ENCODE results near the gene SVBP.

Gene SVBP

GRCh38 chr1:42848823-42849537 is 31.8 kb upstream of the SVBP start:
- H3K27ac ChIP-seq (ENCODE audit: low read length) = no peak overlapping the region
- H3K27me3 ChIP-seq (ENCODE audit: insufficient read depth, low read length) = no peaks in the 10 kb centered on the region
- no peak overlapping the region for H3K4me3 ChIP-seq (ENCODE audit: low read length)
- H3K9me3 ChIP-seq (ENCODE audit: insufficient read depth, low read depth, low read length) = no peaks in the 10 kb centered on the region
- peaks cover 9% of the 10 kb centered on the region for H3K4me1 ChIP-seq (ENCODE audit: insufficient read depth, low read length)
- H3K36me3 ChIP-seq (ENCODE audit: insufficient read depth, low read depth, low read length) = peaks cover 42% of the 10 kb centered on the region
- H3K9ac ChIP-seq (ENCODE audit: low read depth, low read length) = no peak overlapping the region; the same call in 1 of the 2 replicates

- peaks cover 42% of the 10 kb centered on the region for H3K36me3 ChIP-seq (ENCODE audit: insufficient read depth, low read depth, low read length)
- H3K27me3 ChIP-seq (ENCODE audit: insufficient read depth, low read length) = no peaks in the 10 kb centered on the region
- peak overlapping the region; percentile 78 for H3K4me3 ChIP-seq (ENCODE audit: low read length)
- no peaks in the 10 kb centered on the region for H3K9me3 ChIP-seq (ENCODE audit: insufficient read depth, low read depth, low read length)
- no peak overlapping the region for H3K27ac ChIP-seq (ENCODE audit: low read length)
- peaks cover 9% of the 10 kb centered on the region for H3K4me1 ChIP-seq (ENCODE audit: insufficient read depth, low read length)
- H3K9ac ChIP-seq (ENCODE audit: low read depth, low read length) = peak overlapping the region; percentile 88; the same call in 1 of the 2 replicates
These were observed 30.7 kb upstream of the SVBP start for GRCh38 chr1:42847721-42848460.

- Histone ChIP-seq H3K9me3 (ENCODE audit: insufficient read depth, low read depth, low read length) (no peaks in the 10 kb centered on the region), H3K27ac (ENCODE audit: low read length) (peak overlapping the region; percentile 64), H3K9ac (ENCODE audit: low read depth, low read length) (peak overlapping the region; percentile 88), H3K4me1 (ENCODE audit: insufficient read depth, low read length) (peaks cover 9% of the 10 kb centered on the region), H3K27me3 (ENCODE audit: insufficient read depth, low read length) (no peaks in the 10 kb centered on the region), H3K4me3 (ENCODE audit: low read length) (peak overlapping the region; percentile 78), H3K36me3 (ENCODE audit: insufficient read depth, low read depth, low read length) (peaks cover 36% of the 10 kb centered on the region)
These were observed 30.0 kb upstream of the SVBP start for GRCh38 chr1:42847111-42847595.

GRCh38 chr1:42846257-42847110 is 29.3 kb upstream of the SVBP start, which contains the start of gene ZNF691:
Gene ZNF691, plus strand, starts transcription at chr1:42846613. Its CDS starts 3,046 bp downstream, at chr1:42849659.
- Histone ChIP-seq H3K36me3 (ENCODE audit: insufficient read depth, low read depth, low read length) (peaks cover 29% of the 10 kb centered on the region), H3K4me1 (ENCODE audit: insufficient read depth, low read length) (peaks cover 9% of the 10 kb centered on the region), H3K4me3 (ENCODE audit: low read length) (peak within 1 kb of the TSS; percentile 78), H3K27me3 (ENCODE audit: insufficient read depth, low read length) (no peaks in the 10 kb centered on the region), H3K9ac (ENCODE audit: low read depth, low read length) (peak within 1 kb of the TSS; percentile 88), H3K9me3 (ENCODE audit: insufficient read depth, low read depth, low read length) (no peaks in the 10 kb centered on the region), H3K27ac (ENCODE audit: low read length) (peak within 1 kb of the TSS; percentile 64)

GRCh38 chr1:42845866-42846256 is 28.7 kb upstream of the SVBP start:
- Histone ChIP-seq H3K9me3 (ENCODE audit: insufficient read depth, low read depth, low read length) (no peaks in the 10 kb centered on the region), H3K27ac (ENCODE audit: low read length) (no peak overlapping the region), H3K9ac (ENCODE audit: low read depth, low read length) (peak overlapping the region; percentile 80; the same call in 1 of the 2 replicates), H3K4me1 (ENCODE audit: insufficient read depth, low read length) (peaks cover 9% of the 10 kb centered on the region), H3K4me3 (ENCODE audit: low read length) (peak overlapping the region; percentile 78), H3K27me3 (ENCODE audit: insufficient read depth, low read length) (no peaks in the 10 kb centered on the region), H3K36me3 (ENCODE audit: insufficient read depth, low read depth, low read length) (peaks cover 23% of the 10 kb centered on the region)

GRCh38 chr1:42845193-42845592 is 28.0 kb upstream of the SVBP start:
- Histone ChIP-seq H3K4me3 (ENCODE audit: low read length) (peak overlapping the region; percentile 78), H3K27ac (ENCODE audit: low read length) (no peak overlapping the region), H3K4me1 (ENCODE audit: insufficient read depth, low read length) (peaks cover 9% of the 10 kb centered on the region), H3K27me3 (ENCODE audit: insufficient read depth, low read length) (no peaks in the 10 kb centered on the region), H3K9ac (ENCODE audit: low read depth, low read length) (no peak overlapping the region), H3K36me3 (ENCODE audit: insufficient read depth, low read depth, low read length) (peaks cover 16% of the 10 kb centered on the region), H3K9me3 (ENCODE audit: insufficient read depth, low read depth, low read length) (no peaks in the 10 kb centered on the region)

GRCh38 chr1:42844592-42845140 is 27.5 kb upstream of the SVBP start:
- Histone ChIP-seq H3K27me3 (ENCODE audit: insufficient read depth, low read length) (no peaks in the 10 kb centered on the region), H3K9ac (ENCODE audit: low read depth, low read length) (no peak overlapping the region), H3K4me3 (ENCODE audit: low read length) (no peak overlapping the region), H3K27ac (ENCODE audit: low read length) (no peak overlapping the region), H3K9me3 (ENCODE audit: insufficient read depth, low read depth, low read length) (no peaks in the 10 kb centered on the region), H3K4me1 (ENCODE audit: insufficient read depth, low read length) (peaks cover 9% of the 10 kb centered on the region), H3K36me3 (ENCODE audit: insufficient read depth, low read depth, low read length) (peaks cover 11% of the 10 kb centered on the region)

GRCh38 chr1:42841440-42842147 is 24.4 kb upstream of the SVBP start:
- no peak overlapping the region for H3K4me3 ChIP-seq (ENCODE audit: low read length)
- no peaks in the 10 kb centered on the region for H3K4me1 ChIP-seq (ENCODE audit: insufficient read depth, low read length)
- no peaks in the 10 kb centered on the region for H3K27me3 ChIP-seq (ENCODE audit: insufficient read depth, low read length)
- H3K36me3 ChIP-seq (ENCODE audit: insufficient read depth, low read depth, low read length) = no peaks in the 10 kb centered on the region
- no peak overlapping the region for H3K27ac ChIP-seq (ENCODE audit: low read length)
- H3K9me3 ChIP-seq (ENCODE audit: insufficient read depth, low read depth, low read length) = no peaks in the 10 kb centered on the region
- H3K9ac ChIP-seq (ENCODE audit: low read depth, low read length) = no peak overlapping the region

GRCh38 chr1:42841010-42841409 is 23.8 kb upstream of the SVBP start:
- no peaks in the 10 kb centered on the region for H3K36me3 ChIP-seq (ENCODE audit: insufficient read depth, low read depth, low read length)
- no peaks in the 10 kb centered on the region for H3K27me3 ChIP-seq (ENCODE audit: insufficient read depth, low read length)
- no peak overlapping the region for H3K9ac ChIP-seq (ENCODE audit: low read depth, low read length)
- H3K4me3 ChIP-seq (ENCODE audit: low read length) = no peak overlapping the region
- H3K27ac ChIP-seq (ENCODE audit: low read length) = no peak overlapping the region
- H3K9me3 ChIP-seq (ENCODE audit: insufficient read depth, low read depth, low read length) = no peaks in the 10 kb centered on the region
- H3K4me1 ChIP-seq (ENCODE audit: insufficient read depth, low read length) = no peaks in the 10 kb centered on the region

GRCh38 chr1:42838482-42839190 is 21.4 kb upstream of the SVBP start:
- Histone ChIP-seq H3K4me1 (ENCODE audit: insufficient read depth, low read length) (no peaks in the 10 kb centered on the region), H3K36me3 (ENCODE audit: insufficient read depth, low read depth, low read length) (no peaks in the 10 kb centered on the region), H3K9me3 (ENCODE audit: insufficient read depth, low read depth, low read length) (no peaks in the 10 kb centered on the region), H3K27me3 (ENCODE audit: insufficient read depth, low read length) (no peaks in the 10 kb centered on the region), H3K9ac (ENCODE audit: low read depth, low read length) (no peak overlapping the region), H3K27ac (ENCODE audit: low read length) (no peak overlapping the region), H3K4me3 (ENCODE audit: low read length) (no peak overlapping the region)
